GM04503 (cell line): ENCODE data around the gene SPATA21.
"Not testable (repeated sequence)": the region's sequence is repeated elsewhere in the genome, so short reads cannot be mapped to it uniquely, and the experiment has no call there.

ENCODE experiments used
- DNase-seq: peaks from one replicate; pipeline ENCODE4 v3.0.0-alpha.2; 2012; ENCODE audit warnings: low read depth

Gene SPATA21

DNA sequence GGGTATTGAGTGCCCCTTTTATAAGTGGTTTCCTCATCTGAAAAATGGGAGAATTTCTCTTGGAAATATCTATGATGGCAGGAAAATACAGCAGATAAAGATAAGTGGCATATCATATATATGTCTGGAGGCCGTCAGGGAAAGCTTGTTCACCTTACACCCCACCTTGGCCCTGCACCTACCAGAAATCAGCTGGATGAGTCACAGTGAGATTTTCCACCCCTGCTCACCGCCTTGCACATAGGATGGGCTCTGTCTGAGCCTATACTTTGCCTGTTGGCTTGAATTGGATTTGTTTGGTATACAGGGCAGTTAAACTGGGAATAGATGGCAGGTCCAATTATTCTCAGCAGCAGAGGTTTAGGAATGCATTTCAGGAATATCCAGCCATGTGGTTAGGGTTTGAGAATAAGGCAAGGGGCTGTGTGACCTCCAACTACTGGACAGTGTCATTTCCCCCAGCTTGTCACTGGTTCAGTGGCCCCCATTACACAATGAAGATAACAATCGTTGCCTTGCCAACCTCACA lies at the start of gene SPATA21:
Gene SPATA21, minus strand, starts transcription at position 479 of the 529 bp plus-strand sequence. CDS start 6,053 bp downstream, outside the sequence.
- DNase-seq: no peak

DNA sequence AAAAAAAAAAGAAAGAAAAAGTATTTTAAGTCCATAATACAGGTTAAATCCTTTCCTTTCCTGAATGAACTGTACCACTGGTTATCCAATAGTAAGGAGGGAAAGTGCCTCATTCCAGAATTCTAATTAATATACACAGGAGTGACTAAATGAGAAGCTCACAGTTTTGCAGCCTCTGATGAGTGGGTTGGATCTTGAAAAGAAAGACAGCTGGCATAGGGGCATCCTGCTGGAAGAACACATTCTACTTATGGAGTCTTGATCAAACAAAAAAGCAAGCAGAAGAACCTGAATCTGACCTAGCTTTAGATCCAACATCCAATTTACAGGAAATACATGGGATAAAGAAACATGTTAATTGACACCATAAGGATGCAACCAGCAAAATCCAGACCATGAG lies 49.8 kb upstream of the SPATA21 start:
- not testable (repeated sequence) for DNase-seq

GRCh38 chr1:16486316-16486715 lies 49.1 kb upstream of the SPATA21 start:
- DNase-seq: not testable (repeated sequence)

DNA sequence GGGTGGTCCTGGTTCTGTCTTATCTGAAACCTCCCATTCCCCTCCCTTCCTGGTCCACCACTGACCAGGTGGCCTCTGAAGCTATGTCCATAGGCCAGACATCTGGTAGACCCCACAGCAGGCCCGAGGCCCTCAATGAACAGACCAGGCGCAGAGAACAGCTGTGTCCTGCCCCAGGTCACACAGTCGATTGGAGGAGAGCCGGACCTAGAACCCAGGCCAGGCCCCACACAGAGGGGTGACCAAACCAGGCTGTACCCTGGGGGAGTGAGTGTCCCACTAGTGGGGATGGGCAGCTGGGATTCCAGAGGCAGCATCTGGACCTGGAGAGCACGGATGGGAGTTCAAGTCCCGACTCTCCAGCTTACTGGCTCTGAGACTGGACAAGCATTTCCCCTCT lies 47.7 kb upstream of the SPATA21 start:
- no peak for DNase-seq

DNA sequence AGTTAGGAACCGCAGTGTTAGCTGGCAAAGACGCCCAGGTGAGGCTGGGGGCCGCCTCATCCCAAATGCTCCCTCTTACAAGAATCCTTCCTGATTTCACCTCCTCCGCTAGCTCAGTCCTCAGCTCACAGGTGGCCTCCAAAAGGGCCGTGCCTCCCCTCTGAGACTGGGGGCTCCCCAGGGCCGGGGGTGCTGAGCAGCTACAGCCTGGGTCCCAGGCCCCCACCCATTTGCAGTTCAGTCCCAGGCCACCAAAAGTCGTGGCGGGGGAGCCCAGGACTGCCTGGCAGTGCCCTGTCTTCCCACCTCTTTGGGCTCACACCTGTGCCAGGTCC lies 47.2 kb upstream of the SPATA21 start:
- DNase-seq: no peak

DNA sequence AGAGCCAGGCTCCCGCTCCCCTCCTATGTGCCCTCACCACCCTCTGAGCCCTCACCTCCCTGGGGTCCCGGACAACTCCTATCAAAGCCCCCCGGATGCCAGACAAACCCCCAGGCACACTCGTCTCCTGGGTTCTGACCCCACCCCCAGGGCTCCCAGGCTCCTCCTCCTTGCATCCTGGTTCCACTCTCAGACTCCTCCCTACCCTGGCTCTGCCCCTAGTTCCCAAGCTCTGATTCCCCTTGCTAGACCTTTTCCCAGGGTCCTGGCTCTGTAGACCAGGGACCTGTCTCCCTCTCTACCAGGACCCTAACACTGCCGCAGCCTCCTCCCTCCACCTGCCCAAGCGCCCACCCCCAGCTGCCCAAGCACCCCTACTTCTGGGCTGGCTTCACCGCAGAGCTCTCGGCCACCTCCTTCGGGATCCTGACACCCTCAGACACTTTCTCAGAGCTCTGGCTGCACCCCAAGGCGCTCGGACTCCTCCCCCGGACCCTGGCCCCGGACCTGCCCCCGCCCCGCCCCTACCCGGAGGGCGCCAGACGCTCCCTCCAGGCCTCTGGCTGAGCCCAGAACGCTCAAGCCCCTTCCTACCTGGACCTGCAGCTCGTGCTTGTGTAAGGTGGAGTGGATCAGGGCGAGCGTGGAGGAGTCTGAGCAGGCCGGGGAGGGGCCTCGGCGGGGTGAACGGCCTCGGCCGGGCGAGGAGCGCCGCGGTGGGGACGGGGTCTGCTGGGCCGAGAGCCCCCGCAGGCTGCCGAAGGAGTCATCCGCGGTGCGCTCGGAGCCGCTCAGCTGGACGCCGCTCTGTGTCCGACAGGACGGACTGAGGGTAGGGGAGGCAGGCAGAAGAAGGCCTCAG lies 46.6 kb upstream of the SPATA21 start:
- DNase-seq: not testable (repeated sequence)

DNA sequence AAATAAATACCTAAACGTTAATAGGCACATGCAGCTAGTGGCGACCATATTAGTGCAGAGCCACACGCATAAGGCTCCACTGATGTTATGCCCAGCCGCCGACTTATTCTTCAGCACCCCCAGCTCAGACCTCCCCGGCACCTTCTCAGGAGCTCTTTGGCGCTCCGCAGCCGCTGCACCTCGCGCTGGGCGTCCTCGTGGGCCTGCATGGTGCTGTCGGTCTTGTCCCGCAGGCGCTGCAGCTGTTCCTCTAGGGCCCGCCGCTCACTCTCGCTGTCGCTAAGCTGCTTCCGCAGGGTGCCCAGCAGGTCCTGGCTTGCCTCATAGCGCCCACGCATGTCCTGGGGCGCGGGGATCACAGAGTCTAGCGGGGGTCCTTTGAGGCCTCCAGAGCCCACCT lies 45.9 kb upstream of the SPATA21 start:
- DNase-seq: not testable (repeated sequence)

GRCh38 chr1:16478091-16478490 lies 40.9 kb upstream of the SPATA21 start:
- no peak for DNase-seq

- not testable (repeated sequence) for DNase-seq
These were observed 38.8 kb upstream of the SPATA21 start for GRCh38 chr1:16475771-16476770.

DNA sequence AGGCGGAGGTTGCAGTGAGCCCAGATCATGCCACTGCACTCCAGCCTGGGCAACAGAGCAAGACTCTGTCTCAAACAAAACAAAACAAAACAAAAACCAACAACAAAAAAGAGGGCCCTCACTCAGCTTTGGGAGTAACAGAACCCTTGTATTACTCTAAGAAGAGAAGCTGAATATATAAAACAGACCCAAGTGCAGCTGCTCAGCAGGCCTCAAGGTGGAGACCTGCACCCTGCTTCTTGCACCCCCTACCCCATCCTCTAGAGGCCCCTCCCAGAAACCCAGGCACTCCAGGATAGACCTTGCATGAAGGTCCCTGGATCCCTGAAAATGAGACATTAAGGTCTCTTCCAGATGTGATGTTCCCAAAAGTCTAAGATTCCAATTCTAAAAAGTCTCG lies 37.7 kb upstream of the SPATA21 start:
- not testable (repeated sequence) for DNase-seq

GRCh38 chr1:16474166-16474800 lies 37.1 kb upstream of the SPATA21 start:
- no peak for DNase-seq

- DNase-seq: no peak
These were observed 31.3 kb upstream of the SPATA21 start for GRCh38 chr1:16468558-16468957.

GRCh38 chr1:16464917-16465625 lies 27.8 kb upstream of the SPATA21 start:
- peak; percentile 32 for DNase-seq

GRCh38 chr1:16462773-16463330 lies 25.6 kb upstream of the SPATA21 start:
- no peak for DNase-seq

GRCh38 chr1:16461681-16462080 lies 24.5 kb upstream of the SPATA21 start:
- no peak for DNase-seq

- no peak for DNase-seq
These were observed 22.2 kb upstream of the SPATA21 start for GRCh38 chr1:16459352-16459925.

GRCh38 chr1:16458831-16459230 lies 21.6 kb upstream of the SPATA21 start:
- no peak for DNase-seq

DNA sequence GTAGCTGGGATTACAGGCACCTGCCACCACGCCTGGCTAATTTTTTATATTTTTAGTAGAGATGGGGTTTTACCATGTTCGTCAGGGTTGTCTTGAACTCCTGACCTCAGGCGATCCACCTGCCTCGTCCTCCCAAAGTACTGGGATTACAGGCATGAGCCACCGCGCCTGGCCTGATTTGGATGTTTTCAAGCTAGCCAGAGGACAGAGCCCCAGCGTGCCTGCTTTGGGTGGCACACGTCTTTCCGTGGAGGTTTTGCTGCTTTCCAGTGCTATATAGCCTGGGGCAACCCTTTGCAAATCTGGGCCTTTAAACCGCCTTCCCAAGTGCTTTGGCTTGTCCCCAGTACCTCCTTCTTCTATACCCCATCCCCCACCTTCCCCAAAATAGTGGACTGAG lies 18.9 kb upstream of the SPATA21 start:
- not testable (repeated sequence) for DNase-seq

DNA sequence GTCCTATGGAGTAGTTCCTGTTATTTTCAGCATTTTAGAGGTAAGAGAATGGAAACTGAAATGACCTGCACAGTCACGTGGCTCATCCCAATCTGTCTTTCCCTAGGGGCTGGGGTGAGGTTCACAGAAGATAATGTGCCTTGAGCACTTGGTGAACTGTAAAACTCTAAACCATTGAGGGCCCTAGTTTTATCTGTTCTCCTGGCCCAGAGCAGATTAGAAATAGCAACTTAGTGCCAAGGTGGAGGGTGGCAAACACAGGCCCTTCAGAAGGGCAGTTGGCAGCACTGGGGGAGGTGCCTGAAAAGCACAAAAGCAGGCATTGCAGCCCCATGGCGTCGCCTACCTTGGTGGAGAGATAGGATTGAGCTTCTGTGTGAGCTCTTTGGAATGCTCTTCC lies 17.7 kb upstream of the SPATA21 start:
- not testable (repeated sequence) for DNase-seq

GRCh38 chr1:16451841-16452528 lies 14.8 kb upstream of the SPATA21 start:
- no peak for DNase-seq
